PC-9 (cell line): ENCODE data around the gene USH2A. TPM values are rescaled to one million over a fixed set of nuclear protein-coding genes. Genes with fewer than 3 reads are reported as not detected.

Source experiments
- BruUV-seq: library from RNA; stranded (reverse); fragments of 400-500 nt; replicated peaks from 2 replicates; lab custom pipeline; 2021; lab: Mats Ljungman, UMichigan
- CTCF ChIA-PET: fragments of 300-600 bp; sonication (Branson Sonifier 250); formaldehyde crosslinking; loops from one replicate; lab custom pipeline; 2022; ENCODE audit warnings: antibody characterized with exemption; lab: Charles Lee
- POLR2A ChIA-PET: fragments of 300-600 bp; sonication (Branson Sonifier 250); formaldehyde crosslinking; loops from one replicate; lab custom pipeline; 2022; ENCODE audit warnings: antibody characterized with exemption; ENCODE audit not compliant: unreplicated experiment; lab: Charles Lee
- DNase-seq, 2 experiments: peaks; one replicate each; pipeline versions ENCODE4 v3.0.0 to v3.0.0-alpha.2; 2015 to 2022; ENCODE audit warnings: mixed read lengths in 1 of 2
- H2AFZ ChIP-seq: fragments of 200-600 bp; sonication (generic); 2 replicates; pipeline ENCODE4 v1.8.1; 2017; ENCODE audit warnings: antibody characterized with exemption
- H3F3A ChIP-seq: fragments of 200-600 bp; sonication (generic); 2 replicates; pipeline ENCODE4 v1.8.1; 2017; ENCODE audit warnings: antibody characterized with exemption, mild to moderate bottlenecking, low read depth; ENCODE audit not compliant: insufficient read depth
- H3K27ac ChIP-seq: fragments of 200-600 bp; sonication (generic); 2 replicates; pipeline ENCODE4 v1.6.1; 2016; ENCODE audit warnings: mixed run types
- H3K27me3 ChIP-seq: fragments of 200-600 bp; sonication (generic); 2 replicates; pipeline ENCODE4 v1.6.1; 2016; ENCODE audit warnings: low read depth, mixed run types; ENCODE audit not compliant: insufficient read depth
- H3K36me3 ChIP-seq: fragments of 200-600 bp; sonication (generic); 2 replicates; pipeline ENCODE4 v1.6.1; 2016; ENCODE audit warnings: low read depth, mixed run types
- H3K4me1 ChIP-seq: fragments of 200-600 bp; sonication (generic); replicated peaks from 2 replicates; pipeline ENCODE4 v1.6.1; 2016; ENCODE audit warnings: mixed run types; ENCODE audit not compliant: insufficient read depth
- H3K4me2 ChIP-seq: fragments of 200-600 bp; sonication (generic); 2 replicates; pipeline ENCODE4 v1.6.1; 2017; ENCODE audit warnings: mixed run types
- H3K4me3 ChIP-seq: fragments of 200-600 bp; sonication (generic); 2 replicates; pipeline ENCODE4 v1.6.1; 2016; ENCODE audit warnings: mixed run types
- H3K79me2 ChIP-seq: fragments of 200-600 bp; sonication (generic); 2 replicates; pipeline ENCODE4 v1.6.1; 2017; ENCODE audit warnings: low read depth, mixed run types
- H3K9me2 ChIP-seq: fragments of 200-600 bp; sonication (generic); 2 replicates; pipeline ENCODE4 v1.8.1; 2017; ENCODE audit warnings: mild to moderate bottlenecking; ENCODE audit not compliant: insufficient read depth
- H3K9me3 ChIP-seq: fragments of 200-600 bp; sonication (generic); 2 replicates; pipeline ENCODE4 v1.8.1; 2016; ENCODE audit warnings: low read depth; ENCODE audit not compliant: insufficient read depth
- H4K20me1 ChIP-seq: fragments of 200-600 bp; sonication (generic); 2 replicates; pipeline ENCODE4 v1.8.1; 2017; ENCODE audit not compliant: insufficient read depth
- EZH2 ChIP-seq: fragments of 200-600 bp; sonication (generic); IDR thresholded peaks from 2 replicates; pipeline ENCODE4 v1.8.0; 2017; ENCODE audit warnings: antibody characterized with exemption, low read depth
- intact Hi-C: fragments of 100-400 bp; cut with micrococcal nuclease; formaldehyde crosslinking; loops from one replicate; pipeline ENCODE4 v1.10.0; 2022; ENCODE audit not compliant: unreplicated experiment
- total RNA-seq: library from RNA; stranded (reverse); gene quantifications from 2 replicates; pipeline ENCODE4 v1.2.3, GENCODE V29; 2021
- TF ChIP-seq, protein P1 (sequence below): fragments of 200-600 bp; sonication (generic); conservative IDR thresholded peaks from 2 replicates; pipeline ENCODE4 v1.6.1; 2017; ENCODE audit warnings: mixed run types, antibody characterized with exemption, mild to moderate bottlenecking, moderate library complexity

The USH2A gene
- total RNA-seq, 1 experiment from 2014 or later = not detected

DNA sequence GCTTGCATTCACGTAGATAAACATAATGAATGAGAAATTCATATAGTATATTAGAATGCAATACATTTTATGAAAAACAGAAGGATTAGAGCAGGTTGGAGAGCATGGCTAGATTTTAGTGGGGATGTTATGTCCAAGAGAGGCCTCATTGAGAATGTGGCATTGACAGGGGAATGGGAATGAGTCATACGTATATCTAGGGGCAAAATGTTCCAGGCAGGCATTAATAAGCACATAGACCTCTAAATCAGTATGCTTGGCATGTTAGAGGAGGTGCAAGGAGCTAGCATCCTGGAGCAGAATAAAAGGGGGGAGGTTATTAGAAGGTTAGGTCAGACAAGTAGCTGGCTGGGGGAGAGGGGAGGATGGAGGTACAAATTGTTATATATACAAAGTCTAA is 93.0 kb downstream of the USH2A start:
- H3K79me2 ChIP-seq = no peaks in the 10 kb centered on the region
- H3K4me1 ChIP-seq = no peaks in the 10 kb centered on the region
- no peaks in the 10 kb centered on the region for H3K27me3 ChIP-seq
- H2AFZ ChIP-seq = no peak overlapping the region
- H3K36me3 ChIP-seq = no peaks in the 10 kb centered on the region
- H3K27ac ChIP-seq = no peak overlapping the region
- ChIA-PET CTCF (no interaction called here), POLR2A (no interaction called here)
- H3K4me3 ChIP-seq = no peak overlapping the region
- no peaks in the 10 kb centered on the region for H3K9me3 ChIP-seq
- no peaks in the 10 kb centered on the region for H3F3A ChIP-seq
- no peak overlapping the region for H3K4me2 ChIP-seq
- H4K20me1 ChIP-seq = no peaks in the 10 kb centered on the region
- no peak for TF ChIP-seq EZH2
- TF ChIP-seq, protein P1, sequence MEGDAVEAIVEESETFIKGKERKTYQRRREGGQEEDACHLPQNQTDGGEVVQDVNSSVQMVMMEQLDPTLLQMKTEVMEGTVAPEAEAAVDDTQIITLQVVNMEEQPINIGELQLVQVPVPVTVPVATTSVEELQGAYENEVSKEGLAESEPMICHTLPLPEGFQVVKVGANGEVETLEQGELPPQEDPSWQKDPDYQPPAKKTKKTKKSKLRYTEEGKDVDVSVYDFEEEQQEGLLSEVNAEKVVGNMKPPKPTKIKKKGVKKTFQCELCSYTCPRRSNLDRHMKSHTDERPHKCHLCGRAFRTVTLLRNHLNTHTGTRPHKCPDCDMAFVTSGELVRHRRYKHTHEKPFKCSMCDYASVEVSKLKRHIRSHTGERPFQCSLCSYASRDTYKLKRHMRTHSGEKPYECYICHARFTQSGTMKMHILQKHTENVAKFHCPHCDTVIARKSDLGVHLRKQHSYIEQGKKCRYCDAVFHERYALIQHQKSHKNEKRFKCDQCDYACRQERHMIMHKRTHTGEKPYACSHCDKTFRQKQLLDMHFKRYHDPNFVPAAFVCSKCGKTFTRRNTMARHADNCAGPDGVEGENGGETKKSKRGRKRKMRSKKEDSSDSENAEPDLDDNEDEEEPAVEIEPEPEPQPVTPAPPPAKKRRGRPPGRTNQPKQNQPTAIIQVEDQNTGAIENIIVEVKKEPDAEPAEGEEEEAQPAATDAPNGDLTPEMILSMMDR = no peak
- DNase-seq = no peak
- intact Hi-C loops = no loop called here
- BruUV-seq = no TSS peak
- H3K9me2 ChIP-seq = no peaks in the 10 kb centered on the region

DNA sequence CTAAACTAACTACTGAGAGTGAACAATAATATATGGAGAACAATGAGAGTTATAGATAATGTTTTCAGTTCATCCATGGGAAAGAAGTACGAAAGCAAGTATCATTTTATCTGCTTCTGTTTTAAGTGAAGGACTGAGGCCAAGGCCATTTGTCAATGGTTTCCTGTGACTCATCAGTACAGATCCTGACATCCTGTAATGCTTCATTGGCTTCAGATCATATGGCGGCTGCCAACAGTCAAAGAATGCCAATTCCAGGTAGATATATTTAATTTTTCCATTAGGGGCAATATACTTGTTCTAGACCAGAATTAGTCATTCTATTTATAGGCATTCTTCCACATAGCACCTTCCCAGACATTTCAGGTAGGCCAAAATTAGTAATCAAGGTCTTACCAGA is 97.3 kb downstream of the USH2A start:
- Histone ChIP-seq H3K9me3 (no peaks in the 10 kb centered on the region), H3K9me2 (no peaks in the 10 kb centered on the region), H3K79me2 (no peaks in the 10 kb centered on the region), H2AFZ (no peak overlapping the region), H3K4me3 (no peak overlapping the region), H3K27ac (no peak overlapping the region), H3K27me3 (no peaks in the 10 kb centered on the region), H3K36me3 (no peaks in the 10 kb centered on the region), H3K4me2 (no peak overlapping the region), H3K4me1 (no peaks in the 10 kb centered on the region), H4K20me1 (no peaks in the 10 kb centered on the region), H3F3A (no peaks in the 10 kb centered on the region)
- CTCF ChIA-PET = no interaction called here
- POLR2A ChIA-PET = no interaction called here
- no TSS peak for BruUV-seq
- TF ChIP-seq, protein P1 = no peak
- no peak for TF ChIP-seq EZH2
- intact Hi-C loops = no loop called here
- no peak for DNase-seq

DNA sequence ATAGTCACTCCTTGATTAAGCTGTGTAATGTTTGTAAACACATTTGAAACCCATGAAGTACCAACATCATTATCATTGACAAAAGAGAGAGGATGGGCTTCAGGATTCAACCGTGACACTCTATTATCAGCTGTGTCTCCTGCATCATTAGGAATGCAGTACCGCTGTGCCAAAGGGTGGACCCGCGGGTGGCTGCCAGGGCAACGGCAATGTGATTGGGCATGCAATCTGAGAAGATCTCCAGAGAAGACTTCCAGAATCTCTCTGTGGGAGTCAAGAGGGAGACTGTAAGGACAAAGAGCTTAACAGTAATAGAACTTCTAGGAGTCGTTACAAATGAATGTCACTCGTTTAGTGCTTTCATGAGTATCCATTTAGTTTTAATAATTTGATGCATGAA is 97.9 kb downstream of the USH2A start:
- intact Hi-C loops = no loop called here
- POLR2A ChIA-PET = no interaction called here
- no TSS peak for BruUV-seq

More for the DNA sequence above, 97.9 kb downstream of the USH2A start:
- Histone ChIP-seq H3K36me3 (no peaks in the 10 kb centered on the region), H3F3A (no peaks in the 10 kb centered on the region), H3K79me2 (no peaks in the 10 kb centered on the region), H3K4me3 (no peak overlapping the region), H3K9me3 (no peaks in the 10 kb centered on the region), H3K9me2 (no peaks in the 10 kb centered on the region; the same call in 1 of the 2 replicates), H4K20me1 (no peaks in the 10 kb centered on the region), H3K4me1 (no peaks in the 10 kb centered on the region), H3K27me3 (no peaks in the 10 kb centered on the region), H3K27ac (no peak overlapping the region), H2AFZ (no peak overlapping the region), H3K4me2 (no peak overlapping the region)
- no peak for DNase-seq
- CTCF ChIA-PET = no interaction called here
- TF ChIP-seq EZH2 = no peak
- TF ChIP-seq, protein P1 = no peak
